ENCODE results near the gene HEATR5A.
"Not testable (repeated sequence)": the region's sequence is repeated elsewhere in the genome, so short reads cannot be mapped to it uniquely, and the experiment has no call there.

The HEATR5A gene

GRCh38 chr14:31320922-31321766, 99.2 kb downstream of the HEATR5A start:
- no peak for DNase-seq

DNA sequence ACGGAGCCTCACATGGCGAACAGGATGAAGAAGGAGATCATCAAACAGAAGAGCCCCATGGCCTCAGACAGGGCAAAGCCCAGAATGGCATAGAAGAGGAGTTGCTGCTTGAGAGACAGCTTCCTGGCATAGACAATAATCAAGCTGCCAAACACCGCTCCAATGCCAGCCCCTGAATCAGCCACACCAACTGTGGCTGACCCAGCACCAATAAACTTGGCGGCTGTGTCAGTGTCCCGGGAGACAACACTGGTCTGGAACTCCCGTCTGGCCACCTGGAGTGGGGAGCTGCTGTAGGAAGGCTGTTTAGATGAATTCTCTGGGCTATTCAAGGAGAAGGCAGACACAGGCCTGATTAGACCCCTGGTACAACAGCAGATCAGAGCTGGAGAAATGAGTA, 100.1 kb downstream of the HEATR5A start:
- DNase-seq, result no peak

GRCh38 chr14:31319701-31320100, 100.6 kb downstream of the HEATR5A start:
- DNase-seq, result no peak

GRCh38 chr14:31312934-31313333, 107.4 kb downstream of the HEATR5A start:
- no peak for DNase-seq

DNA sequence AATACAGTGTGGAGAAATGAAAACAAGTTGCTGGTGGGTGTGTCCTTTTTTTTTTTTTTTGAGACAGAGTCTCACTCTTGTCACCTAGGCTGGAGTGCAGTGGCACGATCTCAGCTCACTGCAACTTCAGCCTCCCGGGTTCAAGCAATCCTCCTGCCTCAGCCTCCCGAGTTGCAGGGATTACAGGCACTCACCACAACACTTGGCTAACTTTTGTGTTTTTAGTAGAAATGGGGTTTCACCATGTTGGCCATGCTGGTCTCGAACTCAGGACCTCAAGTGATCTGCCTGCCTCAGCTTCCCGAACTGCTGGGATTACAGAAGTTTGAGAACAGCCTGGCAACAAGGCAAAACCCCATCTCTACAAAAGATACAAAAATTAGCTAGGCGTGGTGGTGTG, 108.0 kb downstream of the HEATR5A start:
- not testable (repeated sequence) for DNase-seq

GRCh38 chr14:31307618-31308017, 112.7 kb downstream of the HEATR5A start:
- DNase-seq, result no peak

DNA sequence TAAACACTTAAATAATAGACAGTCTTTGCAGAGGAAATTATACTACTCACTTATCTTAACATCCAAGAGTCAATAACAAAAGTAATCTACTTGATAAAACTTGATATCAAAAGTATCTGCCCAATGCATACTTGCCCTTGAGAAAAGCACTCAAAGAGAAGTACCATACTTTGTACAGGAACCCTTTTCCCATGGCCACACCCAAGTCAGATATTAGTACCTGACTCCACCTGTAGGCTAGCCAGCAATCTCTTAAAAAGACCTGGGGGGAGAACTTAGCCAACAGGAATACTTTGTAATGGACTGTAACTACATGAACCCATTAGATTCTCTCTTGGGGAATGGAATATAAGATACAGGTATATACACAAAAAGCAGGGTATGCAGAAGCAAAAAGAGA, 113.2 kb downstream of the HEATR5A start:
- DNase-seq, result no peak

GRCh38 chr14:31303654-31304053, 116.7 kb downstream of the HEATR5A start:
- no peak for DNase-seq

DNA sequence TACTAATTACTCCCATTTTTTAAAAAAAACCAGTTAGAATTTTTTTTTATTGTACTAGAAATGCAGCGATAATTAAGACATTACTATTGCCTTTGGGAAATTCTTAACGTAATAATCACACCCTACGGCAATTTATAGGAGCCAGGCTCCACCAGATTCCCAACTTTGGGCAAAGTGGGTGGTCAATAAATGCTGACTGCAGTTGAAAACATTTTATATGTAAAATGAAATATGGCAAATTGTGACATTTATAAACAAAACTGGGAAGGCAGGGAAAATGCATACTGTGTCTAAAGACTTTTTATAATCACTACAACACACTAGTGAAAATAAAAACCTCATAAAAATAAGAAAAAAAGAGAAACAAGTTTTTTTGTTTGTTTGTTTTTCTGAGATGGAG, 119.5 kb downstream of the HEATR5A start:
- DNase-seq, result no peak

DNA sequence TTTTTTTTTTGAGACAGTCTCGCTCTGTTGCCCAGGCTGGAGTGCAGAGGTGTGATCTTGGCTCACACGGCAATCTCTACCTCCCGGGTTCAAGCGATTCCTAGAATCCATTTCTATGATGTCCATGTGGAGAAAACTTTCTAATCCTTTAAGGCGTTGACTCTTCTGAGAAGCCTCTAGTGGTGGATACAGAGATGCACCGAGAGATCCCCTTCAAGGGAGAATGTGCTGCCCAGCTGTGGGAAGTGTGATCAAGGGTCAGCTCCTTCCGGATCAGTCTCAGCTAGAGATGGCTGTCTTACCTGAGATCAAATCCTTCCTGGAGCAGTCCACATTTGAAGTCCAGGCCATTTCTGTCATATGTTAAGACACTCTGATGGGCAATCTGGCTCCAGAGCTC, 120.1 kb downstream of the HEATR5A start:
- DNase-seq, result no peak

GRCh38 chr14:31297701-31298344, 122.5 kb downstream of the HEATR5A start:
- no peak for DNase-seq

DNA sequence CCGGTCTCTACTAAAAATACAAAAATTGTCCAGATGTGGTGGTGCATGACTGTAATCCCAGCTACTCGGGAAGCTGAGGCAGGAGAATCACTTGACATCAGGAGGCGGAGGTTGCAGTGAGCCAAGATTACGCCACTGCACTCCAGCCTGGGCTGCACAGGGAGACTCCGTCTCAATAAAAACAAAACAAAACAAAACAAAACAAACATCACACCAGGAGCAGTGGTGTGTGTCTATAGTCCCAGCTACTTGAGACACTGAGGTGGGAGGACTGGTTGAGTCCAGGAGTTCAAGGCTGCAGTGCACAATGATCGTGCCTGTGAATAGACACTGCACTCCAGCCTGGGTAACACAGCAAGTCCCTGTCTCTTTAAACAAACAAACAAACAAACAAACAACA, 123.2 kb downstream of the HEATR5A start:
- DNase-seq, result no peak

DNA sequence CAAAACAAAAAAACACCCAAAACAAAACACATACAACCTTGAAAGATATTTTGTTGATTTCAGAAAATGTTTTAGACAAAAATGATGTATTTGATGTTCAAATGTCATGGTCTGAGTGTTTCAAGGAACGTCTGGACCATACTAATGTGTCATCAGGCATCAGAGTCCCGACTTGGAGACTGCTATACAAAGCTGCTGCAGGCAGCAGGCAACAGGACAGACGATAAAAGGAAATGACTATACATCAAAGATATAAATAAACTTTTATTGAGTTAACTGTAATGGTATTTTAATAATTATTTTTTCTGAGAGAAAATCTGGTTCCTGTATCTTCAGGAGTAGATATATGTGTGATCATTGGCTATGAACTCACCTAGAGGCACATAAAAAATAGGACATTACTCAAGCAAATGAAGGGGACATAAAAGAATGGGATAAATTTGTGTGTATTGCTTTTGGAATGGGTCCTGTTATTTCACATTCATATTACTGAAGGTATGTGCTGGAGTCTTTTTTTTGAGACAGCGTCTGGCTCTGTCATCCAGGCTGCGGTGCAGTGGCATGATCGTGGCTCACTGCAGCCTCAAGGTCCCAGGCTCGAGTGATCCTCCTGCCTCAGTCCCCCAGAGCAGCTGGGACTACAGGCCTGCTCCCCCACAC, 125.5 kb downstream of the HEATR5A start:
- DNase-seq, result no peak

GRCh38 chr14:31292937-31293616, 127.3 kb downstream of the HEATR5A start:
- DNase-seq, result no peak

DNA sequence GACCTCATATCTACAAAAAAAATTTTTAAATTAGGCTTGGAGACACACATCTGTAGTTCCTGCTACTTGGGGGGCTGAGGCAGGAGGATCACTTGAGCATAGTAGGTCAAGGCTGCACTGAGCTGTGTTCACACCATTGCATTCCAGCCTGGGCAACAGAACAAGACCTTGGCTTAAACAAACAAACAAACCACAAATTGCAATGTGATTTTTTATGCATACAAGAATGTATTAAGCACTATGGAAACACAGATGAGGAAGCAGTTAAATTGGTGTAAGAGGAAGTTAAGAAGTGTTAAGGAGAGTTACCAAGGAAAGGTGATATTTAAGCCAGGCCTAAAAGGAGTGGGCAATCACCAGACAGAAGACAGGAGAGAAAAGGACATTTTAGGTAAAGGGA, 129.1 kb downstream of the HEATR5A start:
- no peak for DNase-seq

GRCh38 chr14:31287294-31287972, 132.9 kb downstream of the HEATR5A start:
- no peak for DNase-seq

DNA sequence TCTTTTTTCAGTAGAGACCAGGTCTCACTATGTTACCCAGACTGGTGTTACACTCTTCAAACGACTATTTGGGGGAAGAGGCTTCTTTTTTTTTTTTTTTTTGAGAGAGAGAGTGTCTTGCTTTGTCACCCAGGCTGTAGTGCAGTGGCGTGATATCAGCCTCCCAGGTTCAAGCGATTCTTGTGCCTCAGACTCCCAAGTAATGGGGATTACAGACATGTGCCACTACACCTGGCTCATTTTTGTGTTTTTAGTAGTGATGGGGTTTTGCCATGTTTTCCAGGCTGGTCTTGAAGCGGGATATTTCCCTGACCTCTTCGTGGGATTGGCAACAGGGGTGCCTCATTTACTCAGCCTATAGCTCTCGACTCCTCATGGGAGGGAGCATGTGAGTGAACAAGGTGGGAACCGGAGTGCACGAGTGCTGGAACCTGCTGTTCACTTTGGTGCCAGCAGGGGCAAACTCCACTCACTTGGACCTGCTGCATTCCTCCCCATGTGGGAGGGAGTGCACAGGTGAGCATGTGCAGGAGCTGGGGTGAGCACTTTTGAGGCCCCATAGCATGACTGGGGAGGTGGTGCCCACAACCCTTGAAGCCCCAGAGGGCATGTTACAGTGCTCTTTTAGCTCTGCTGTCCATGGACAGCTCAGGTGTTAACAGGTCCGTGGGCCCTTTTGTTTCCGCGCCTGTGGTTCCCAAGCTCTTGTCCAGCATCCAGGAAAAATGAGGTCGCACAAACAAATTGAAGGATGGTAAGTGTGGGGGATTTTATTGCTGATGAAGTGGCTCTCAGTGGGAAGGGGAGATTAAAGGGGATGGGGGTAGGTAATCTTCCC, 133.7 kb downstream of the HEATR5A start:
- peak; percentile 47 for DNase-seq

GRCh38 chr14:31283578-31284252, 136.6 kb downstream of the HEATR5A start:
- DNase-seq, result no peak

DNA sequence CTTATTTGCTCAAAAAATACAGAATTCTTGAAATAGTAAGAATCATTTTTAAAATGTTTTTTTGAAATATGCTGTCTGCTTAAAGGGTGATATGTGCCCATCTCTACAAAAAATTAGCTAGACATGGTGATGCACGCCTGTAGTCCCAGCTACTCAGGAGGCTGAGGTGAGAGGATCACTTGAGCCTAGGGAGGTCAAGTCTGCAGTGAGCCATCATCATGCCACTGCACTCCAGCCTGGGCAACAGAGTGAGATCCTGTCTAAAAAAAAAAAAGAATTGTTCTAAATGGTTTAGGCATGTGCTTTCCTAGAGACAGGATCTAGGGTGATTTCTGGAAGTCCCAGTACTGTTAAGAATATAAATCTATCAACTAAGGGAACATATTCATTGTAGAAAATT, 137.2 kb downstream of the HEATR5A start:
- no peak for DNase-seq

DNA sequence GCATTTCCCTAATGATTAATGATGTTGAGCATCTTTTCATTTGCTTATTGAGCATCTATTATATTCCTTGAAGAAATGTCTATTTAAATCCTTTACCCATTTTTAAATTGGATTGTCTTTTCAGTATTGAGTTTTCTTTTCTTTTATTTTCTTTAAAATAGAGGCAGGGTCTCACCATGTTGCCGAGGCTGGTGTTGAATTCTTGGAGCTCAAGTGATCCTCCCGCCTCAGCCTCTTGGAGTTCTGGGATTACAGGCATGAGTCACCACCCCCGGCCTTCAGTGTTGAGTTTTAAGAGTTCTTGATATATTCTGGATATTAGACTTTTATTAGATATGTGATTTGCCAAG, 139.5 kb downstream of the HEATR5A start:
- no peak for DNase-seq

DNA sequence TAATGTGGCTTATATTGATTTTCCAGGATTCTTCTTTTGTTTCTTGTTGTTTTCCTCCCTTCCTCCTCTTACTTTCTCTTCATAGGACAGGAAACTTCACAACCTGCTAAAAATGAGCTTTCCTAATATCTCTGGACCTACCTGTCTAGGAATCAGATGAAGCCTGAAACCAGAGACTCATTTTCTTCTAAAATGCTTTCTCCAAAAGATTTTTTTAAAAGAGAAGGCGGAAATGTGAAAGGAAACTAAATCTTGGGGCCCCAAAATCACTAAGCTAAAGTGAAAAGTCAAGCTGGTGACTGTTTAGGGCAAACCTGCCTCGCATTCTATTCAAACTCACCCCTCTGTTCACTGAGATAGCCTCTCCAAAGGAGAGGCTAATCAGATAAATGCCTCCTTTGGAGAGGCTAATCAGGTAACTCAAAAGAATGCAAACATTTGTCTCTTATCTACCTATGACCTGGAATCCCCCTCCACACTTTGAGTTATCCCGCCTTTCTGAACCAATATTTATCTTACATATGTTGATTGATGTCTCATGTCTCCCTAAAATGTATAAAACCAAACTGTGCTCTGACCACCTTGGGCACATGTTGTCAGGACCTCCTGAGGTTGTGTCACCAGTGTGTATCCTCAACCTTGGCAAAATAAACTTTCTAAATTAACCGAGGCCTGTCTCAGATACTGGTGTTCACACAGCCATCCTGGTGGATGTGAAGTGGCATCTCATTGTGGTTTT, 140.0 kb downstream of the HEATR5A start:
- no peak for DNase-seq

Data from activated CD4-positive, alpha-beta T cell treated with anti-CD3 and anti-CD28 coated beads for 48 hours (primary cell).